Measurements from ENCODE around the gene FMNL2. TPM values are rescaled to one million over a fixed set of nuclear protein-coding genes. Genes with fewer than 3 reads are reported as not detected.

The FMNL2 gene
- total RNA-seq, 1 donor, result 24.2 TPM

DNA sequence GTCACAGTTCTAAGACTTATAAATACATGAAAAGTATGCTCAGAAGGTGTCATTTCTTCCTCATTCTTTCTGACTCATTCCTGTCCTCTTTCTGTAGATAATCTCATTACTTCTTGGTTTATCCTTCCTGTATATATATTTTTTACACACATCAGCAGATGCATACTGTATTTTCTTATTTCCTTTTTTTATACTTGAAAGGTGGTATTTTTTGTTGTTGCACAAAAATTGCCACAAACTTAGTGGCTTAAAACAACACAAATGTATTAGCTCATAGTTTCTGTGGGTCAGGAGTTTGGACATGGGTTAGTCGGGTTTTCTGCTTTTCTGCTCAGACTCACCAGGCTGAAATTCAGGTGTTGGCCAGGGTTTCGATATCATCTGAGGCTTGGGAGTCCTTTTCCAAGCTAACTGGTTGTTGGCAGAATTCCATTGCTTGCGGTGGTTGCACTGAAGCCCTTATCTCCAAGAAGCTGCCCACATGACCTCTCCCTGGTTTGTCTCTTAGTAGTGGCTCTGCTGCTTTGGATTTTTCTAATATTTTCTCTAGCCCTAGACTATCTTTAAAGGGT is 162.6 kb downstream of the FMNL2 start:
- H3K27ac ChIP-seq (ENCODE audit: low read depth, low read length), result no peak overlapping the region
- H3K9me3 ChIP-seq (ENCODE audit: low read depth, low read length), result no peaks in the 10 kb centered on the region
- no peaks in the 10 kb centered on the region for H3K27me3 ChIP-seq (ENCODE audit: insufficient read depth, low read length)
- H2AFZ ChIP-seq (ENCODE audit: low read length), result no peak overlapping the region
- H3K36me3 ChIP-seq (ENCODE audit: insufficient read depth, low read length), result no peaks in the 10 kb centered on the region
- peaks cover 56% of the 10 kb centered on the region for H3K79me2 ChIP-seq (ENCODE audit: insufficient read depth, low read length)
- no peak overlapping the region for H3K4me3 ChIP-seq (ENCODE audit: insufficient read depth, low read length)
- no peak for DNase-seq (ENCODE audit: insufficient read length, low spot score, missing footprints)
- peak overlapping the region; percentile 33 for H3K4me2 ChIP-seq (ENCODE audit: insufficient read depth, low read length)
- TF ChIP-seq, protein P1, sequence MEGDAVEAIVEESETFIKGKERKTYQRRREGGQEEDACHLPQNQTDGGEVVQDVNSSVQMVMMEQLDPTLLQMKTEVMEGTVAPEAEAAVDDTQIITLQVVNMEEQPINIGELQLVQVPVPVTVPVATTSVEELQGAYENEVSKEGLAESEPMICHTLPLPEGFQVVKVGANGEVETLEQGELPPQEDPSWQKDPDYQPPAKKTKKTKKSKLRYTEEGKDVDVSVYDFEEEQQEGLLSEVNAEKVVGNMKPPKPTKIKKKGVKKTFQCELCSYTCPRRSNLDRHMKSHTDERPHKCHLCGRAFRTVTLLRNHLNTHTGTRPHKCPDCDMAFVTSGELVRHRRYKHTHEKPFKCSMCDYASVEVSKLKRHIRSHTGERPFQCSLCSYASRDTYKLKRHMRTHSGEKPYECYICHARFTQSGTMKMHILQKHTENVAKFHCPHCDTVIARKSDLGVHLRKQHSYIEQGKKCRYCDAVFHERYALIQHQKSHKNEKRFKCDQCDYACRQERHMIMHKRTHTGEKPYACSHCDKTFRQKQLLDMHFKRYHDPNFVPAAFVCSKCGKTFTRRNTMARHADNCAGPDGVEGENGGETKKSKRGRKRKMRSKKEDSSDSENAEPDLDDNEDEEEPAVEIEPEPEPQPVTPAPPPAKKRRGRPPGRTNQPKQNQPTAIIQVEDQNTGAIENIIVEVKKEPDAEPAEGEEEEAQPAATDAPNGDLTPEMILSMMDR (IDR thresholded peaks at IDR 0.05; ENCODE audit: extremely low read depth, low read depth, low read length), result no peak
- H4K20me1 ChIP-seq (ENCODE audit: insufficient read depth, low read length), result no peaks in the 10 kb centered on the region
- peaks cover 17% of the 10 kb centered on the region for H3K4me1 ChIP-seq (ENCODE audit: insufficient read depth, low read length)

DNA sequence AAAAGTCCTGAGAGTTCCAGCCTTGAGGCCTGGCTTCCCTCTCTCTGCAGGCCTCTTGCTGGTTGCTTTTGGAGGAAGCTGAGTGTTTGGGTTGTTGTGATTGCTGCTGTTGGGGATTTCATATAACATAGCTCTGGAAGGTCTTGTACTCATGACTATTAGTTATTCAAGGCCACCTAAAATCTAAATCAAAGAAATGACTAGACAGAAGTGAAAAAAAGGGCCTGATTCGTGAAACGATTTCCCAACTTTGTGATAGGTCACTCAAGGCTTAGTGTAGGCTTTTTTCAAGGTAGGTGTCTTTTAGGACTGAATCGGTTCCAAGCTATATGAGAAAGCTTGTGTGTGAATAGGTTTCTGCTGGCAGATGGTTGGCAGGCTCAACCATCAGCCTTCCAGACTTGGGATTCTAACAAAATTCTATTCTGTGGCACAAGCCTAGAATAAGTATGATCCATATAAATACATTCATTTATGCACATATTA is 164.4 kb downstream of the FMNL2 start:
- H2AFZ ChIP-seq (ENCODE audit: low read length), result peak overlapping the region; percentile 1
- no peaks in the 10 kb centered on the region for H4K20me1 ChIP-seq (ENCODE audit: insufficient read depth, low read length)
- DNase-seq (ENCODE audit: insufficient read length, low spot score, missing footprints), result no peak
- TF ChIP-seq, protein P1 (IDR thresholded peaks at IDR 0.05; ENCODE audit: extremely low read depth, low read depth, low read length), result no peak
- H3K4me3 ChIP-seq (ENCODE audit: insufficient read depth, low read length), result no peak overlapping the region
- peaks cover 55% of the 10 kb centered on the region for H3K79me2 ChIP-seq (ENCODE audit: insufficient read depth, low read length)
- no peaks in the 10 kb centered on the region for H3K36me3 ChIP-seq (ENCODE audit: insufficient read depth, low read length)
- peaks cover 18% of the 10 kb centered on the region for H3K4me1 ChIP-seq (ENCODE audit: insufficient read depth, low read length)
- H3K27ac ChIP-seq (ENCODE audit: low read depth, low read length), result peak overlapping the region; percentile 54
- no peaks in the 10 kb centered on the region for H3K9me3 ChIP-seq (ENCODE audit: low read depth, low read length)
- peak overlapping the region; percentile 54 for H3K4me2 ChIP-seq (ENCODE audit: insufficient read depth, low read length)
- no peaks in the 10 kb centered on the region for H3K27me3 ChIP-seq (ENCODE audit: insufficient read depth, low read length)

DNA sequence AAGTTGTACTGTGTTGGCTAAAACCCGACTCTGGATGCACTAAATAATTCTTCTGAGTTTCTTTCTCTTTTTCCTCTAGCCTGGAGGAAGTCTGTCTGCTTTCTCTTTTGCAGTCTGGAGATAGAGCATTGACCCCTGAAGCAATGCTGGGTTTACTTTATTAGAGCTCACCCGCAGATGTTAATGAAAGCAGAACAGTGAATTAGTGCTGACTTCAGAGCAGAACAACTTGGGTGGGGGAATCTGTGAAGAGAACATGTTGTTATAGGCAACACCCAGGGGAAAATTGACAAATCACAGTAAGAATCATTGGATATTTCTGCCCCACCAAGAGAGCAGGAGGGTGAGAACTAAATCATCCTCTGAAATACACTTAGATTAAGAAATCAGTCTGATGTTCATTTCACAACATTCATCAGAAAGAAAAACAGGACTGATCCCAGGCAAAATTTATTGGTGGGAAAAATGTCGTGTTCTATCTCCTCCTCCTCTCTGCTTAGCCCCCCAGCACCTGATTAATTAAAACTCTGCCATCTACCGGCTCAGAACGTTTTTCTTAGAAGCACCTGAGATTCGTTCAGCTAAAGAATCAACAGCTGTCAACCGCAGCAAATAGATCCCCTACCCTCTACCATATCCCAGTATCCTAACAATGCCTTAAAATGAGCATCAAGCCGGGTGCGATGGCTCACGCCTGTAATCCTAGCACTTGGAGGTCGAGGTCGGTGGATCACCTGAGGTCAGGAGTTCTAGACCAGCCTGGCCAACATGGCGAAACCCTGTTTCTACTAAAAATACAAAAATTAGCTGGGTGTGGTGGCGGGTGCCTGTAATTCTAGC is 165.1 kb downstream of the FMNL2 start:
- Histone ChIP-seq H3K27ac (ENCODE audit: low read depth, low read length) (peak overlapping the region; percentile 54), H3K4me3 (ENCODE audit: insufficient read depth, low read length) (no peak overlapping the region), H4K20me1 (ENCODE audit: insufficient read depth, low read length) (no peaks in the 10 kb centered on the region), H3K9me3 (ENCODE audit: low read depth, low read length) (no peaks in the 10 kb centered on the region), H2AFZ (ENCODE audit: low read length) (peak overlapping the region; percentile 1), H3K79me2 (ENCODE audit: insufficient read depth, low read length) (peaks cover 50% of the 10 kb centered on the region), H3K36me3 (ENCODE audit: insufficient read depth, low read length) (no peaks in the 10 kb centered on the region), H3K27me3 (ENCODE audit: insufficient read depth, low read length) (no peaks in the 10 kb centered on the region), H3K4me1 (ENCODE audit: insufficient read depth, low read length) (peaks cover 26% of the 10 kb centered on the region), H3K4me2 (ENCODE audit: insufficient read depth, low read length) (peak overlapping the region; percentile 54)
- DNase-seq (ENCODE audit: insufficient read length, low spot score, missing footprints), result peak; percentile 66
- TF ChIP-seq, protein P1 (IDR thresholded peaks at IDR 0.05; ENCODE audit: extremely low read depth, low read depth, low read length), result no peak

DNA sequence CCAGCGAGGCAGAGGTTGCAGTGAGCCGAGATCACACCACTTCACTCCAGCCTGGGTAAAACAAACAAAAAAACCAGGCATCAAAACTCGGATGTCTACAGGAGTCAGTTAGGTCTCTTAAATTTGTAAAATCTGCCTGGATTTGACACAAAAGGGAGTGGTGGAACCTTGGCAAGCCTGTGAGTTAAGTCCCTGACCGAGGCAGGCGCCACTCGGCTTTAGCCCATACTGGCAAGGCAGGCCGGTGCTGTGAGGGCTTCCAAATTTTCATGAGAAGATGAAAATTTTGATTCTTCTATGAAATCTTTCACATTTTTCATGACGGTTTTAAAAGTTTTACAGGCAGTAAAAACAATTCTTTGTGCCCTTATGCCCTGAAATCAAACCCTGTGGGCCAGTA is 165.8 kb downstream of the FMNL2 start:
- peaks cover 50% of the 10 kb centered on the region for H3K79me2 ChIP-seq (ENCODE audit: insufficient read depth, low read length)
- H3K4me2 ChIP-seq (ENCODE audit: insufficient read depth, low read length), result no peak overlapping the region
- H3K4me3 ChIP-seq (ENCODE audit: insufficient read depth, low read length), result no peak overlapping the region
- DNase-seq (ENCODE audit: insufficient read length, low spot score, missing footprints), result no peak
- H2AFZ ChIP-seq (ENCODE audit: low read length), result no peak overlapping the region
- H3K27me3 ChIP-seq (ENCODE audit: insufficient read depth, low read length), result no peaks in the 10 kb centered on the region
- H3K36me3 ChIP-seq (ENCODE audit: insufficient read depth, low read length), result no peaks in the 10 kb centered on the region
- TF ChIP-seq, protein P1 (IDR thresholded peaks at IDR 0.05; ENCODE audit: extremely low read depth, low read depth, low read length), result no peak
- H3K27ac ChIP-seq (ENCODE audit: low read depth, low read length), result no peak overlapping the region
- no peaks in the 10 kb centered on the region for H3K9me3 ChIP-seq (ENCODE audit: low read depth, low read length)
- no peaks in the 10 kb centered on the region for H4K20me1 ChIP-seq (ENCODE audit: insufficient read depth, low read length)
- H3K4me1 ChIP-seq (ENCODE audit: insufficient read depth, low read length), result peaks cover 32% of the 10 kb centered on the region

Data from osteoblast (primary cell).